Activated CD8-positive, alpha-beta memory T cell treated with anti-CD3 and anti-CD28 coated beads, Interleukin-2, amount 50 U/mL, for 24 hours (primary cell): Measurements from ENCODE around the gene GFER.
"Not testable (repeated sequence)": the region's sequence is repeated elsewhere in the genome, so short reads cannot be mapped to it uniquely, and the experiment has no call there.

Source experiments
- DNase-seq: peaks from one replicate; pipeline ENCODE4 v3.0.0-alpha.2; 2020; ENCODE audit errors: extremely low read depth

GFER gene

GRCh38 chr16:1983544-1984346 lies at the start of gene GFER:
Gene GFER, plus strand, starts transcription at chr16:1984193. Its CDS starts 26 bp downstream, at chr16:1984219.
- no peak for DNase-seq

- DNase-seq = no peak
These were observed 47.0 kb upstream of the GFER start for GRCh38 chr16:1936945-1937479.

GRCh38 chr16:1938316-1938715 lies 45.7 kb upstream of the GFER start:
- no peak for DNase-seq

- no peak for DNase-seq
These were observed 45.1 kb upstream of the GFER start for GRCh38 chr16:1938910-1939309.

DNA sequence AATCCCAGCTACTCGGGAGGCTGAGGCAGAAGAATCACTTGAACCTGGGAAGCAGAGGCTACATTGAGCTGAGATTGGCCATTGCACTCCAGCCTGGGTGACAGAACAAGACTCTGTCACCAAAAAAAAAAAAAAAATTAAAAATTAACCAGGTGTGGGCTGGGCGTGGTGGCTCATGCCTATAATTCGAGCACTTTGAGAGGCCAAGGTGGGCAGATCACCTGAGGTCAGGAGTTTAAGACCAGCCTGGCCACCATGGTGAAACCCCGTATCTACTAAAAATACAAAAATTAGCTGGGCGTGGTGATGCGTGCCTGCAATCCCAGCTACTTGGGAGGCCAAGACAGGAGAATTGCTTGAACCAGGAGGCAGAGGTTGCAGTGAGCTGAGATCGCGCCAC lies 44.2 kb upstream of the GFER start:
- DNase-seq = not testable (repeated sequence)

GRCh38 chr16:1940273-1941161 lies 43.5 kb upstream of the GFER start:
- DNase-seq = no peak

GRCh38 chr16:1941162-1942046 lies 42.6 kb upstream of the GFER start:
- no peak for DNase-seq

DNA sequence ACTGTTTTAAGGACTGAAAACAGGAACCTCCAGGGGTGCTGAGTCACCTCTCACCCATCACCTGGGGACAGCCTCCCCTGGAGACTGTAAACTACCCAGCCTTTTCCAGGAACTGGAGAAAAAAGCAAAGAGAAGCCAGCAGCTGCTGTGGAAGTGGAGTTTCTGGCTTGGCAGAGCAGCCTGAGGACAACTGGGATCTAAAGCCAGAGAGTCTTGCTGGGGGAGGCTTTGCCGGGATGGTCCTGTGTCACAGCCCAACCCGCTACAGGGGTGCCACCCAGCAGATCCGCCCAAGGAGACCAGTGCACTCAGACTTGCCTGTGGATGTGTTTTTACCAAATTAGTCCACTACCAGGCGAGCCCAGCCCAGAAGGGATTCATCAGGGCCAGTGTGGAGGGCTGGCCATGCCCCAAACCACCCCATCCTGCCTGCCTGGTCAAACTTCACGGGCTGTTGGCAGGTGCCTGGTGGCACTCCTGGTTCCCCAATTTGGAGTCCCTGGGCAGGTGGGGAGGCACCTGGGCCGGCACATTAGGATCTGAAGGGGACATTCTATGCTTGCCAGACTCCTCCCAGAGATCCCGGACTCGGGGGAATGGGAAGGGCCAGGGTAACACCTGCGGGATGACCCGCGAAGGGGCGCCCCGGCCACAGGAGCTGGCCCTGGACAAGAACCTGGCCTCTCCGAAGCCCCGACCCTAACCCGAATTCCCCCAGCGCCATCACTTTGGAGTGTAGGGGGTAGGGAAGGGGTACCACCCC lies 41.8 kb upstream of the GFER start:
- DNase-seq = no peak

DNA sequence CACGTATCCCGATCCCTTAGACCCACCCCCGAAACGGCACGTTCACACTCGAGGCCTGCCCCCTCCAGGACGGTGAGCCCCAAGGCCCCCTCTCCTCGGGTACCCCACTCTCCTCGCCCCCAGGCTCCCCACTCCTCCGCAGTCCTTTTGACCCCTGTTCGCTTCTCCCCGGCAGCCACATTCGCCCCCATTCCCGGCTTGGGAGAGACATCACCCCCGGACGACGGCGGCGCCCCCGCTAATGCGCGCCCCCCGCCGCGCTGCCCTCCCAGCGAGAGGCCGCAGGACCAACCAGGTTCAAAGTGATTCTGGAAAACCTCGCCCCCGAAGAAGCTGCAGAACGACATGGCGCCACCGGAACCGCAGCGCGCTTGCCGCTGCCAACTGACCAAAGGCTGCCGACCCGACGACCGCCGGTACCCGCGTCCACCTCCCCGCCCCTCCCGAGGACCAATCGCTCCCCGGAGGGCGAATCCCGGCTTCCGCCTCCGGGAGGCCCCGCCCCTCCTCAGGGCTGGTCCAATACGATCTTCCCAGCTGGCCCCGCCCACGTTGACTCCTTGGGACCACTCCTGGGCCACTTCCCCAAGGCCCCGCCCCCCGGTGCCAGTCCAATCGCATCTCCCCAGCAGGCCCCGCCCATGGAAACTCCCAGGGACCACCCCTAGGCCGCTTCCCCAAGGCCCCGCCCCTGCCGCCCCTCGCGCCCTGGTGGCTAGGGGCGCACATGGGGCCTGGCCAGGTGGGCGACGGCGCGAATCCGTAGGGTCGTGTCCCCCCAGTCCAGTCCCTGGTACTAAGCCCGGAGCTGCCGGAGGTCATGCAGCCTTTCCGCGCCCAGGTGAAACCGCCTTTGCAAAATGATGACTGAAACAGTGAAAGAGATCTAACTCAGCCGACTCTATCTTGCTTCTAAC lies 40.9 kb upstream of the GFER start, which contains the start of gene MSRB1:
Gene MSRB1, minus strand, starts transcription at position 390 of the 917 bp plus-strand sequence. Its CDS starts 43 bp downstream, at position 347.
- DNase-seq = peak; percentile 99

DNA sequence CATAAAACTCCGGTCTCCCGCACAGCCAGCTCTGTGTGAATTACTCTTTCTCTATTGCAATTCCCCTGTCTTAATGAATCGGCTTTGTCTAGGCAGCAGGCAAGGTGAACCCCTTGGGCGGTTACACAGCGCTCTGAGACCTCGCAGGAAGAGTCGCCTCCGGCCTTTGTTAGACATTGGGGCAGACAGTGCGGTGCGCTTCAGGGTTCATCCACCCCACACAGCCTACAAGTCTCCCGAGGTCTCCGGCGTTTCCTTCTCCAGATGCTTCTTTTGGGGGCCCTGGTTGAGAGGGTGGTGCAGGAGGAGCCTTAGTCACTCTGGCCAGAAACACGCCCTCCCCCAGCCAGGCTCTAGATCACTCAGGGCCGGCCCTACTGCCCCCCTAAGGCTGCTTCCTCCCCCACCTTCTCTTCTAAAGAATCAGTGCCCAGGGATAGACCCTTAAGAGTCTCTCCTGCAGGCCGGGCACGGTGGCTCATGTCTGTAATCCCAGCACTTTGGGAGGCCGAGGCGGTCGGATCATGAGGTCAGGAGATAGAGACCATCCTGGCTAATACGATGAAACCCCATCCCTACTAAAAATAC lies 39.3 kb upstream of the GFER start:
- no peak for DNase-seq

GRCh38 chr16:1945559-1946391 lies 38.2 kb upstream of the GFER start:
- DNase-seq = no peak

DNA sequence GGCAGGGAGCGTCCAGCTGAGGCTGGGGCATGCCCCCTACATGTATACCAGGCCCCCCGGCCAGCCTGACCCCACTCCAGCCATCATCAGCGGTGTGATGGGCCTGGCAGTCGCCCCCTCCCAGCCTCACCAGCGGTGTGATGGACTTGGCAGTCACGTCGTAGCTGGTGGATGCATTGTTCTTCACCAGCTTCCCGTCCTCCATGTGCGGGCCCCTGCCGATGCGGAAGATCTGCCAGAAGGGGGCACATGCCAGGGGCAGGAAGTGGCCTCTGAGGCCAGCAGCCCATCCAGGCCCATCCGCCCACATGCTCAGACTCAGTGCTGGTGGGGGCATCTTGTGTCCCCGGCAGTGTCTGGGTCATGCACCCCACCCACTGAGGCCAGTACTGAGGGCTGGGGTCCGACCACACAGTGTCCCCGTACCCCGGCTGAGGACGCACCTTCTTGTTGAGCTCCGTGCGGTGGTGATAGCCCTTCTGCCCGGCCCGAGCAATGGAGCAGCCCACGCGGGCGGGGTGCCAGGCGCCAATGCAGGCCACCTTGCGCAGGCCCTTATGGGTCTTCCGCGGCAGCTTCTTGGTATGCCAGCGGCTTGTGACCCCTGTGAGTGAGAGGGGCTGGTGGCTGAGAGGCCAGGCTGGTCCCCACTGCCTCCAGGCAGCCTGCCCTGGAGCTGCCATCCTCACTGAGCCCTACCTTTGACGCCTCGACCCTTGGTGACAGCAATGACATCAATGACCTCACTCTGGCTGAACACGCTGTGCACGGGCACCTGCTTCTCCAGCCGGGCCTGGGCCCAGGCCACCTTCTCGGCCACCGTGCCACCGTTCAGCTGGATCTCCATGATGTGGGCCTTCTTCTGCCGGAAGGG lies 37.3 kb upstream of the GFER start:
- DNase-seq = no peak

DNA sequence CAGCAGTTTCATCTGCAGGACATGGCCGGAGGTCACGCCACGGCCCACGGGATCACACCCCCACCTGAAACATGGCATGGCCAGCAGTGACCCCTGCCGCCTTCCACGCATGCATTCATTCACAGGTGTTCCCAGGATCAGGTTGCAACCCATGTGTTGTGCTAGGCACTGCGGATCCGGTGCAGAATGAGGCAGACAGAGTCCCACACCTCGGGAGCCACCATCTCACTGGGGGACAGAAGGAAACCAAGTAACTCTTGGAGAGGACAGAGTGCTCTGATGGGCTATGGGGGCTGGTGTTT lies 36.7 kb upstream of the GFER start:
- no peak for DNase-seq

- no peak for DNase-seq
These were observed 34.5 kb upstream of the GFER start for GRCh38 chr16:1949507-1949906.

GRCh38 chr16:1950047-1950446 lies 33.9 kb upstream of the GFER start:
- no peak for DNase-seq

DNA sequence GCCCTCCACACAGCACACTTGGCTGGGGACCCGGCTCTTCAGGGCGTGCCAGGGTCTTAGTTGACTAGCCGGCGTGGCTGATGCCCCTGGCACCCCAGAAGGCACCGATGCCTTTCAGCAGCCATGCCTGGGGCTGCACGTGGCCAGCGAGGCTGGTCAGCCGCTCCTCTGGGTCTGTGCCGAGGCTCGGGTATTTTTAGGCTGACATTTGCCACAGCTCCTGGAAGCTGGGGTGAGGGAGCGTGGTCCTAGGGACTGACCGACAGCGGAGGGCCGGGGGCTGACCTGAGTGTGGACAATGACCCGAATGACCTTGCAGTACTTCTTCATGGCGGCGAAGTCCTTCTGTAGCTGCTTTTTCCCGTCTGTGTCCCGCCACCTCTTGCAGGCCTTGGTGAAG lies 33.4 kb upstream of the GFER start:
- no peak for DNase-seq

DNA sequence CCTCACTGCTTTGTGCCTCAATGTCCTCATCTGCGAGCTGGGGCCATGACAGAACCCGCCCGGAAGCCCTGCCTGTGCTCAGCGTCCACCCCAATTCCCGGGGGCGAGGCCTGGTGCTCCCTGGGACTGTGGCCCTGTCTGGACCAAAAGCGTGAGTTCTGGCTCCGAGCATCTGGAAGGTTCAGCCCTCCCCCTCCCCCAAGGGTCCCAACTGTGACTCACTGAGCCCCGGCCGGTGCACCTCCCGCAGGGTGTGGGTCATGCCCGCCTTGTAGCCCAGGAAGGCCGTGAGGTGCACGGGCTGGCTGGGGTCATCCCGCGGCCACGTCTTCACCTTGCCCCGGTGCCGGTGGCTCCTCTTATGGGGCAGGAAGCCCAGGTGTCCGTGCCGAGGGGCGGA lies 30.3 kb upstream of the GFER start:
- no peak for DNase-seq
